ENCODE results near the gene TMEM150A. TPM values are rescaled to one million over a fixed set of nuclear protein-coding genes. Genes with fewer than 3 reads are reported as not detected.

Gene TMEM150A
- total and polyA plus RNA-seq, 2 of the 13 experiments (the other 11 are each of a cell fraction or from before 2014, with no cell fraction given) = 30.1 to 70.4 TPM

GRCh38 chr2:85602476-85603234 is at the start of gene TMEM150A (continued):
- TF ChIP-seq ZNF580 (CRISPR knock-in tag; IDR thresholded peaks at IDR 0.05; ENCODE audit: borderline replicate concordance, low read depth) (peak; percentile 58; the same call in 1 of the 2 replicates), ZNF629 (CRISPR knock-in tag; conservative IDR thresholded peaks at IDR 0.05) (no peak; the same call in 1 of the 2 replicates), GMEB2 (CRISPR knock-in tag; IDR thresholded peaks at IDR 0.05; ENCODE audit: low read depth) (0 out of 2 replicates have a peak, but pooled peaks have one; percentile 49), SCMH1 (CRISPR knock-in tag; IDR thresholded peaks at IDR 0.05; ENCODE audit: borderline replicate concordance) (no peak), ZBTB43 (CRISPR knock-in tag; conservative IDR thresholded peaks at IDR 0.05) (no peak), DPF2 (CRISPR knock-in tag; IDR thresholded peaks at IDR 0.05; ENCODE audit: borderline replicate concordance, low read depth) (no peak), ZNF7 (CRISPR knock-in tag; IDR thresholded peaks at IDR 0.05) (no peak), NR2F2 (IDR thresholded peaks at IDR 0.05; ENCODE audit: borderline replicate concordance, low read depth) (peak; percentile 48; the same call in 1 of the 2 replicates), ZNF570 (CRISPR knock-in tag; IDR thresholded peaks at IDR 0.05; ENCODE audit: borderline replicate concordance) (no peak), NFRKB (IDR thresholded peaks at IDR 0.05) (no peak), MLXIP (CRISPR knock-in tag; IDR thresholded peaks at IDR 0.05; ENCODE audit: borderline replicate concordance) (peak; percentile 50; the same call in 1 of the 2 replicates), SAFB2 (CRISPR knock-in tag; IDR thresholded peaks at IDR 0.05; ENCODE audit: borderline replicate concordance, low read depth) (0 out of 2 replicates have a peak, but pooled peaks have one; percentile 62), ZNF18 (CRISPR knock-in tag; IDR thresholded peaks at IDR 0.05; ENCODE audit: insufficient replicate concordance) (no peak), POLR2AphosphoS5 (IDR thresholded peaks at IDR 0.05; ENCODE audit: low read depth, low read length) (peak; percentile 79), TEAD2 (CRISPR knock-in tag; IDR thresholded peaks at IDR 0.05) (no peak), ATF3 (CRISPR knock-in tag; IDR thresholded peaks at IDR 0.05) (0 out of 2 replicates have a peak, but pooled peaks have one; percentile 7), RNF219 (CRISPR knock-in tag; IDR thresholded peaks at IDR 0.05) (no peak), ZNF232 (CRISPR knock-in tag; IDR thresholded peaks at IDR 0.05; ENCODE audit: borderline replicate concordance) (0 out of 2 replicates have a peak, but pooled peaks have one; percentile 20)
